ENCODE data around the gene AGBL1.
"Not testable (repeated sequence)": the region's sequence is repeated elsewhere in the genome, so short reads cannot be mapped to it uniquely, and the experiment has no call there.

Gene AGBL1

DNA sequence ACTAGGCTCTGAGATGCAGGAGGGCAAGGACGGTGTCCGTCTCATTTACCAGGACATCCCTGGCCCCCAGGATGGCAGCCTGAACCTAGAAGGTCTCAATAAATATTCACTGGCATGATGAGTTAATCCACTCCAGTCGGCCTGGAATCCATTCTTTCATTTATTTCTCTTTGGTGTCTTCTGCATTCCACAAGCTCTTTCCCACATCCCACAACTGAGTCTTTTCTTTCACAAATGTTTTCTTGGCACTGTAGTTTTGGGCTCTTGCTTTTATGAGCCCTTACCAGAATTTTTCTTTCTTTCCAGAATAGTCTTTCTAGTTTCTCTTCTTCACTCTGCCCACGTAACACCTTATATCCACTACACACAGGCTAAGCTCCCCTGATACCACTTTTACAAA lies 778.0 kb downstream of the AGBL1 start:
- FAIRE-seq (no peak), DNase-seq (ENCODE audit: insufficient read length) (no peak)
- TF ChIP-seq TAF1 (IDR thresholded peaks at IDR 0.05; ENCODE audit: borderline replicate concordance, low read depth, low read length) (no peak), POLR2AphosphoS5 (IDR thresholded peaks at IDR 0.05; ENCODE audit: low read depth, low read length) (no peak), POLR2A (IDR thresholded peaks at IDR 0.05; ENCODE audit: low read depth, low read length) (no peak)

GRCh38 chr15:86863226-86863915 lies 783.7 kb downstream of the AGBL1 start:
- FAIRE-seq (no peak), DNase-seq (ENCODE audit: insufficient read length) (no peak)
- TF ChIP-seq POLR2AphosphoS5 (IDR thresholded peaks at IDR 0.05; ENCODE audit: low read depth, low read length) (no peak), POLR2A (IDR thresholded peaks at IDR 0.05; ENCODE audit: low read depth, low read length) (no peak), TAF1 (IDR thresholded peaks at IDR 0.05; ENCODE audit: borderline replicate concordance, low read depth, low read length) (no peak)

DNA sequence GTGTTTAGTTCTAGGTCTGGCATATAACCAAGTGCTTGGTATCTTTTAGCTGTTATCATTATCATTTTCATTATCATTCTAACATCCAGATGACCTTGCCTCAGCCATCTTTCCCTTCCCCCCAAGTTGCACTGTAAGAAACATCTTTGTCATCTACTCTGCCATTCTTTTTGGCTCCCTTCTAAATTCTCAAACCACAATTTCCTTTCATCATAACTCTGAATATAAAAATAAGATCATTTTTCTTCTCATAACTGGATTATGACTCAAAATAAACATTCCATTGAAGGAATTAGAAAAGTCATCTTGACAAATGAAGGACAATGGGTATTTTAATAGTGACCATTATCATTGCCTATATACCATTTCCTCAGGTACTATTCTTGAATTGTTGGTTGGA lies 786.2 kb downstream of the AGBL1 start:
- FAIRE-seq: no peak
- no peak for TF ChIP-seq POLR2AphosphoS5 (IDR thresholded peaks at IDR 0.05; ENCODE audit: low read depth, low read length)
- no peak for TF ChIP-seq TAF1 (IDR thresholded peaks at IDR 0.05; ENCODE audit: borderline replicate concordance, low read depth, low read length)
- TF ChIP-seq POLR2A (IDR thresholded peaks at IDR 0.05; ENCODE audit: low read depth, low read length): no peak
- no peak for DNase-seq (ENCODE audit: insufficient read length)

- DNase-seq (ENCODE audit: insufficient read length) (no peak), FAIRE-seq (no peak)
- TF ChIP-seq POLR2AphosphoS5 (IDR thresholded peaks at IDR 0.05; ENCODE audit: low read depth, low read length) (no peak), TAF1 (IDR thresholded peaks at IDR 0.05; ENCODE audit: borderline replicate concordance, low read depth, low read length) (no peak), POLR2A (IDR thresholded peaks at IDR 0.05; ENCODE audit: low read depth, low read length) (no peak)
Measured at GRCh38 chr15:86870846-86871245, 791.2 kb downstream of the AGBL1 start.

- DNase-seq (ENCODE audit: insufficient read length) (no peak), FAIRE-seq (no peak)
- TF ChIP-seq TAF1 (IDR thresholded peaks at IDR 0.05; ENCODE audit: borderline replicate concordance, low read depth, low read length): no peak
- no peak for TF ChIP-seq POLR2A (IDR thresholded peaks at IDR 0.05; ENCODE audit: low read depth, low read length)
- TF ChIP-seq POLR2AphosphoS5 (IDR thresholded peaks at IDR 0.05; ENCODE audit: low read depth, low read length): no peak
Measured at GRCh38 chr15:86871964-86872363, 792.3 kb downstream of the AGBL1 start.

DNA sequence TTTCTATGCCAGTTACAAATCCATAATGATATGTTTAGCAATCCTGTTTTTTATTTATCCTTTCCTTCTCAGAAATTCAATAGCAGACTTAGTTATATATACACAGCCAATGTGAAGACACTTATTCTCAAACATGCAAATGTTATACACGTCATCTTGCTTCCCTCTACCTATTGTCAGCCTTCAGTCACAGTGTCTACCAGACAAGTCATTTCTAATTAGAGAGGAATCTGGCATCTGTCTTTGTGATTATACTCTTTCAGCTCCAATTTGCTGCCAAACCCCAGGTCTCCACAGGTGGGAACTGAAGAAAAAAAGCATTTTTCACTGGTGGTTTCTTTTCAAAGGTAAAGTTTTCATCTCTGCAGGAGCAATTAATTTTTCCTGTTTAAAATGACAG lies 793.1 kb downstream of the AGBL1 start:
- no peak for TF ChIP-seq POLR2A (IDR thresholded peaks at IDR 0.05; ENCODE audit: low read depth, low read length)
- TF ChIP-seq POLR2AphosphoS5 (IDR thresholded peaks at IDR 0.05; ENCODE audit: low read depth, low read length): no peak
- TF ChIP-seq TAF1 (IDR thresholded peaks at IDR 0.05; ENCODE audit: borderline replicate concordance, low read depth, low read length): no peak
- no peak for FAIRE-seq
- no peak for DNase-seq (ENCODE audit: insufficient read length)

- no peak for DNase-seq (ENCODE audit: insufficient read length)
- TF ChIP-seq POLR2A (IDR thresholded peaks at IDR 0.05; ENCODE audit: low read depth, low read length) (no peak), POLR2AphosphoS5 (IDR thresholded peaks at IDR 0.05; ENCODE audit: low read depth, low read length) (no peak), TAF1 (IDR thresholded peaks at IDR 0.05; ENCODE audit: borderline replicate concordance, low read depth, low read length) (no peak)
- FAIRE-seq: no peak
Measured at GRCh38 chr15:86875067-86875466, 795.4 kb downstream of the AGBL1 start.

DNA sequence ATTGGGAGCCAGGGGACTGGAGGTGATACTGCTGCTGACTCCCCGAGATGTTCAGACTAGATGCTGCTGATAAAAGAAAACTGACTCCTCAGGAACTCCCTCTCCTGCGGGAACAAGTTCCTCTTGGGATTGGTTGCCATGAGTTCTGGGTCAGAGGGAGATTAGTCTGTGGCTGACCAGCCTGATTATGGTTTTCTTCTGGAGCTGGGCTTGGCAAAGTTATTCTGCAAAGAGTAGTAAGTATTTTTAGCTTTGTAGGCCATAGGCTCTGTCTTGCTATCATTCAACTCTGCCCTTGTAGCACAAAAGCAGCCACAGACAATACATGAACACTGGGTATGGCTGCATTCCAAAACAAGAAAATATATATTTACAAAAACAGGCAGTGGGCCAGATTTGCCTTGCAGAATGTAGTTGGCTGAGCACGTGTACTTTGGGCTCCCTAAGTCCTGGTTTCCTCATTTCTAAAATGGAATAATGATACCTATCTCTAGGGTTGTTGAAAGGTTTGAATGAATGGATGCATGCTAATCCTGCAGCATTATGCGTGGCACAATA lies 796.8 kb downstream of the AGBL1 start:
- DNase-seq (ENCODE audit: insufficient read length): no peak
- TF ChIP-seq POLR2A (IDR thresholded peaks at IDR 0.05; ENCODE audit: low read depth, low read length) (no peak), TAF1 (IDR thresholded peaks at IDR 0.05; ENCODE audit: borderline replicate concordance, low read depth, low read length) (no peak), POLR2AphosphoS5 (IDR thresholded peaks at IDR 0.05; ENCODE audit: low read depth, low read length) (no peak)
- no peak for FAIRE-seq

DNA sequence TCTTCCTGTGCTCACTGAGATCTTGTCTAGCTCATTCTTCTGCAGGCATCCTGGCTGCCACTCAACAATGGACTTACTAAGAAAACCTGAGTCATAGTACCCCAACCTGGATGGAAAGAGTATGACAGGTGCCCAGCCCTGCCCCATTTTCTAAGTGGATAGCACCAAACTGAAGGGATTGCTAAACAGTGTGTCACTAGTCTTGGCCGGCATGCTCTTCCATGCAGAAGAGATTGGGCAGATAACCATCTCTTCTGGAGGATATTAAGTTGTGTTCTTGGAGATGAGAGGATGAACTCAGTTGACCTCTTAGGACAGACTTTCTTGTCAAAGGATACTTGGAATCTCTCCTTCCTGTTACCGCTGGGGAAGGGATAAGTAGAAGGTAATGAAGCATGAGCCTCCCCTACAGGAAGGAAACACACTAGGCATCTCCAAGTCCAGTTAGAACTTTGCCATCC lies 797.5 kb downstream of the AGBL1 start:
- FAIRE-seq (no peak), DNase-seq (ENCODE audit: insufficient read length) (no peak)
- no peak for TF ChIP-seq POLR2A (IDR thresholded peaks at IDR 0.05; ENCODE audit: low read depth, low read length)
- no peak for TF ChIP-seq POLR2AphosphoS5 (IDR thresholded peaks at IDR 0.05; ENCODE audit: low read depth, low read length)
- TF ChIP-seq TAF1 (IDR thresholded peaks at IDR 0.05; ENCODE audit: borderline replicate concordance, low read depth, low read length): no peak

- not testable (repeated sequence) for FAIRE-seq; DNase-seq (ENCODE audit: insufficient read length)
Measured at GRCh38 chr15:86878844-86879243, 799.2 kb downstream of the AGBL1 start.

GRCh38 chr15:86879250-86880229 lies 799.9 kb downstream of the AGBL1 start:
- DNase-seq (ENCODE audit: insufficient read length) (no peak), FAIRE-seq (no peak)
- TF ChIP-seq POLR2AphosphoS5 (IDR thresholded peaks at IDR 0.05; ENCODE audit: low read depth, low read length) (no peak), POLR2A (IDR thresholded peaks at IDR 0.05; ENCODE audit: low read depth, low read length) (no peak)

All from GM12892 (cell line).